ENCODE data around the gene IL9R.
"Not testable (repeated sequence)": the region's sequence is repeated elsewhere in the genome, so short reads cannot be mapped to it uniquely, and the experiment has no call there.

Gene IL9R

GRCh38 chrX:155998116-155998515 lies 620 bp downstream of the IL9R start:
- no peak for DNase-seq (ENCODE audit: low read depth, low spot score)
- no peak overlapping the region for H3K27ac ChIP-seq

GRCh38 chrX:155998761-155999510 lies 1.4 kb downstream of the IL9R start:
- no peak for DNase-seq (ENCODE audit: low read depth, low spot score)
- peak overlapping the region; percentile 81 for H3K27ac ChIP-seq

GRCh38 chrX:155999751-156000150 lies 2.3 kb downstream of the IL9R start:
- not testable (repeated sequence) for DNase-seq (ENCODE audit: low read depth, low spot score)
- H3K27ac ChIP-seq: peak overlapping the region; percentile 81

GRCh38 chrX:156000361-156000926 lies 2.9 kb downstream of the IL9R start:
- H3K27ac ChIP-seq: peak overlapping the region; percentile 81

GRCh38 chrX:156001001-156001666 lies 3.6 kb downstream of the IL9R start:
- H3K27ac ChIP-seq: peak overlapping the region; percentile 81
- no peak for DNase-seq (ENCODE audit: low read depth, low spot score)

More at GRCh38 chrX:156000361-156000926, 2.9 kb downstream of the IL9R start:
- no peak for DNase-seq (ENCODE audit: low read depth, low spot score)

GRCh38 chrX:156001667-156002021 lies 4.1 kb downstream of the IL9R start:
- DNase-seq (ENCODE audit: low read depth, low spot score): no peak
- H3K27ac ChIP-seq: no peak overlapping the region

- H3K27ac ChIP-seq: no peak overlapping the region
- DNase-seq (ENCODE audit: low read depth, low spot score): no peak
These were observed 5.0 kb downstream of the IL9R start for GRCh38 chrX:156002507-156002906.

- H3K27ac ChIP-seq: peak overlapping the region; percentile 66
- DNase-seq (ENCODE audit: low read depth, low spot score): no peak
These were observed 6.1 kb downstream of the IL9R start for GRCh38 chrX:156003486-156004185.

GRCh38 chrX:156004256-156004655 lies 6.8 kb downstream of the IL9R start:
- DNase-seq (ENCODE audit: low read depth, low spot score): no peak
- H3K27ac ChIP-seq: peak overlapping the region; percentile 66

GRCh38 chrX:156004740-156005139 lies 7.2 kb downstream of the IL9R start:
- peak overlapping the region; percentile 66 for H3K27ac ChIP-seq
- no peak for DNase-seq (ENCODE audit: low read depth, low spot score)

- no peak overlapping the region for H3K27ac ChIP-seq
- DNase-seq (ENCODE audit: low read depth, low spot score): no peak
These were observed 7.6 kb downstream of the IL9R start for GRCh38 chrX:156005144-156005543.

GRCh38 chrX:156006468-156006867 lies 9.0 kb downstream of the IL9R start:
- H3K27ac ChIP-seq; DNase-seq (ENCODE audit: low read depth, low spot score): not testable (repeated sequence)

- not testable (repeated sequence) for DNase-seq (ENCODE audit: low read depth, low spot score); H3K27ac ChIP-seq
These were observed 10.9 kb downstream of the IL9R start for GRCh38 chrX:156008379-156008778.

GRCh38 chrX:156008915-156009314 lies 11.4 kb downstream of the IL9R start:
- no peak for DNase-seq (ENCODE audit: low read depth, low spot score)

GRCh38 chrX:156009691-156010090 lies 12.2 kb downstream of the IL9R start:
- not testable (repeated sequence) for H3K27ac ChIP-seq; DNase-seq (ENCODE audit: low read depth, low spot score)

More at GRCh38 chrX:156008915-156009314, 11.4 kb downstream of the IL9R start:
- H3K27ac ChIP-seq: no peak overlapping the region

- not testable (repeated sequence) for DNase-seq (ENCODE audit: low read depth, low spot score); H3K27ac ChIP-seq
These were observed 15.9 kb downstream of the IL9R start for GRCh38 chrX:156013286-156013953.

- not testable (repeated sequence) for H3K27ac ChIP-seq; DNase-seq (ENCODE audit: low read depth, low spot score)
These were observed 22.4 kb downstream of the IL9R start for GRCh38 chrX:156019846-156020245.

GRCh38 chrX:156023002-156023401 lies 25.5 kb downstream of the IL9R start:
- H3K27ac ChIP-seq; DNase-seq (ENCODE audit: low read depth, low spot score): not testable (repeated sequence)

GRCh38 chrX:156024949-156025492 lies 27.5 kb downstream of the IL9R start:
- DNase-seq (ENCODE audit: low read depth, low spot score); H3K27ac ChIP-seq: not testable (repeated sequence)
